Activated gamma-delta T cell treated with anti-CD3 and anti-CD28 coated beads, Interleukin-2, amount 50 U/mL, for 16 hours (primary cell): ENCODE data around the gene CST2.
"Not testable (repeated sequence)": the region's sequence is repeated elsewhere in the genome, so short reads cannot be mapped to it uniquely, and the experiment has no call there.

ENCODE experiments used
- DNase-seq: peaks from one replicate; pipeline ENCODE4 v3.0.0-alpha.2; 2020; ENCODE audit warnings: low read depth

The CST2 gene

GRCh38 chr20:23810349-23810748, 16.2 kb downstream of the CST2 start:
- DNase-seq = not testable (repeated sequence)

- no peak for DNase-seq
Measured at GRCh38 chr20:23800865-23801264, 25.7 kb downstream of the CST2 start.

GRCh38 chr20:23799216-23799847, 27.2 kb downstream of the CST2 start:
- DNase-seq = not testable (repeated sequence)

- no peak for DNase-seq
Measured at GRCh38 chr20:23795526-23795925, 31.0 kb downstream of the CST2 start.

- DNase-seq = no peak
Measured at GRCh38 chr20:23794841-23795240, 31.7 kb downstream of the CST2 start.

DNA sequence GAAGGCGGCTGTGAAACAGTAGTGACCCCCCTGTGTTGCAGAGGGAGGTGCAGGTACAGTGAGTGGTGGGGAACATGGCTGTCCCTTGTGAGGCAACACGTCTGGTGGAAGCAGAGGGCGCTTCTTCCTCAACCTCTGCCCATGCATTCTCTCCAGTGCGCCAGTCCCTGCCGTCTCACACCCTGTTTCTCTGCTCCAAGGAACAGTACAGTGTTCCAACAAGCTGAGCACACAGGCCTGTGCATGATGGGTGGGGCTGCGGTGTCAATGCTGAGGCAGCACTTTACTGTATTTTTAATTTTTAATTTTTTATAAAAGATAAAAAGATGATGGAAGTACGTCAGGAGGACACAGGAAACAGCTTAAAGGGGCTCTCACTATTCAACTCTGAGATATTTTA, 32.5 kb downstream of the CST2 start:
- DNase-seq = no peak

- no peak for DNase-seq
Measured at GRCh38 chr20:23783447-23783846, 43.1 kb downstream of the CST2 start.

DNA sequence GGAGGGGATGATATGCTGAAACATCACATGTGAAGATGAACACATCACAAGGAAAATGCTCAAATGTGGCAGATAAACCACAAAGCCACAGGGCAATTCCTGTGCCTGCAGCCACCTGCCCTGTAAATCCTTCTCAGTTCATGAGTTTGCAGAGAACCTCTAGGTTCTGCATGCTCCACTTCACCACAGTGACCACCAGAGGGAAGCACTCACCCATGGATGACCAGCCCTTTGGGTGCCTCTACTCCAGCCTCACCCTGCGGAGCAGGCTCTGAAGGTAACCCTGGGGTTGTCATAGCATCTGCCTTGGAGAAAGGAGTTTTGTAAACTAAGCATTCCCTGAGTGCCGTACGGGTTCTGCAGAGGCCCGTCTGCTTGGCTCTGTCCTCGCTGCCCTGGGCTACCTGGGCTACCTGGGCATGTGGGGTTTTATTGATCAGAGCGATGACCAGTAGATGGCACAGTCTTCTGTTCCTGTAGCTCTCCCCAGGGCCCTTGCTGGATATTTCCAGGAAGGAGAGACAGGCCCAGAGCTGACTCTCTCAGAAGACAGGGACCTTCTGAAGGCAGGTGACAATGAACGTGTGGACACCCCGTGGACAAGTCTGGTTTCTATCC, 44.1 kb downstream of the CST2 start:
- DNase-seq = no peak

DNA sequence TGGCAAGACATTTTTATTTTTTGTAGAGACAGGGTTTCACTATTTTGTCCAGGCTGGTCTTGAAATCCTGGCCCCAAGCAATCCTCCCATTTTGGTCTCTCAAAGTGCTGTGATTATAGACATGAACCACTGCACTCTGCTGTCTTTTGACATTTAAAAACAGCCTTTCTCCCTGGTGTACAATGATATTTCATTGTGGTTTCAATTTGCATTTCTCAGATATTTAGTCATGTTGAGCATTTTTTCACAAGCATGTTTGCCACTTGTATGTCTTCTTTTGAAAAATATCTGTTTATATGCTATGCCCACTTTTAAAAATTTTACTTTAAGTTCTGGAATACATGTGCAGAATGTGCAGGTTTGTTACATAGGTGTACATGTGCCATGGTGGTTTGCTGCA, 47.9 kb downstream of the CST2 start:
- not testable (repeated sequence) for DNase-seq

DNA sequence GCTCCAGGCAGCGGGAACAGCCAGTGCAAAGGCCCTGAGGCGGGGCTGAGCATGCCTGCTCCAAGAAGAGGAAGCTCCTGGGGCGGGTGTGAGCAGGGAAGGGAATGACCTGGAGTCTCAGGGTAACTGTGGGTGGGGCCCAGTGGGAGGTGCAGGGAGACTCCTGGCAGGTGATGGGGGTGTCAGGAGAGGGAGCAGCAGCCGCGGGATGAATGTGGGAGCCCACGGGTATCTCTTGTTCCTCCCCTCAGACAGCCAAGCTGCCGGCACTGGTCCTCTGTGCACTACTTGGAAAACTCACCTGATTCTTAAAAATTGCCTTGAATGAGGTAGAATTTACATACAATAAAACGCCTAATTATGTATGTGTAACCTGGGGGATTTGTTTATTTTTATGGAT, 49.1 kb downstream of the CST2 start:
- not testable (repeated sequence) for DNase-seq

DNA sequence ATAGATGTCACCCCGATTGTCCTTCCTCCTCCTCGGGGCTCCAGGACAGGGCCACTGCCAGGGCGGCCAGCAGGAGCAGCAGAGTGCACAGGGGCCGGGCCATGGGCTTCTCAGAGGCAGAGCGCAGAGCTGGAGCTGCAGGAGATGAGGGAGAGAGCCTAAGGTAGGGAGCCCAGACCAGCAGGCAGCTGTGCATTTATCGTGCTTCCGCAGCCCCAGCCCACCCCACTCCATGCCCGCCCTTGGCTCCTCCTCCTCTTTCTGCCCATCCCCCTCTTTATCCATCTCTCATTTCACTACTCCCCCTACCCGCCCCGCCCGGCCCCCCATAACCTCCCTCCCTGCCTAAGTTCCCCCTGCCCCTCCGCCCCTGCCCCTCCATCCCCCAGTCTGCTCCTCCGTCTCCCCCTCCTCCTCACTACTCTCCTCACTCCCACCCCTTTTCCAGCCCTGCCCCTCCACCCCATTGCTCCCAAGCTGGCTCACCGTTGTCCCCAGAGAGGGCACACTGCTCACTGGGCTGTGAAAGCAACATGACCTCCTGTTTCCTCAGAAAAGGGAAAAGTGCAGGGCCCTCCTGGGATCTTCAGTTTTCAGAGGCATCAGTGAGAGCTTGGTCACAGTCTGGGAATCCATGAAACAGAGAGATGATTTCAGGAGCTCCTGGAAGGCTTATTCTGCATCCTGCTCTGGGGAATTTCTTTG, 50.3 kb downstream of the CST2 start:
- DNase-seq = no peak

- DNase-seq = no peak
Measured at GRCh38 chr20:23774081-23774480, 52.4 kb downstream of the CST2 start.
